ENCODE results near the gene ANK2. TPM values are rescaled to one million over a fixed set of nuclear protein-coding genes. Genes with fewer than 3 reads are reported as not detected.

Gene ANK2
- total RNA-seq, 2 donors from 2014 or later: 21.3 to 81.6 TPM

DNA sequence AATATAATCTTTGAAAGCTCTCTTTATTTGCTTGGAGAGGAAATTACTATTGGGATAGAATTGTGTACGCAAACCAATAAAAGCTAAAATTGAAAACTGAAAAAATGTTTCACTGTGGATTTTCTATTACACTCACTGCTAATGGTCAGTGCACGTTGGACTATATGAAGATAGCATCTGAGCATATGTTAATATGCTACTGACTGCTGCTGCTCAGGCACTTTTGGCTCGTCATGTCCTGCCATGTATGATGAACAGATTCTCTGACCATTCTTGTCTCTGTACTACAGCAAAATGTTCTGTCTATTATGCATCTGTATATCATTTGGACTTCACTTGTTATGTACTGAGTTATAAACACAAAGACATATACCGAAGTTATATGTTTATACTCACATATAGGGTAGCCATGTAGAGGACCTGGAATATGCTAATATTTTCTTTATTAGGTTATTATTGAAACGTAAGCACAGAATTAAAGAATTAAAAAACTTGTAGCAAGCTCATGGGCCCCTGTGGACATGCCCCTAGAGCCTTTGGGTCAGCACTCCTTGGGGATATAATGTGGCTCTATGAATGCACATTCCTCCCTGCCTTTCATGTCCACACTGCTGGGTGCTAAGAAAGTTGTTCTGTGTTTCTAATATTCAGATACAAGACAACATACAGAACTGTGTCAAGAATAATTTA, 120.8 kb downstream of the ANK2 start:
- ATAC-seq (ENCODE audit: insufficient number of reproducible peaks, low FRiP score, low read depth) (no peak), DNase-seq (ENCODE audit: low spot score) (no peak)
- Histone ChIP-seq H3K27me3 (replicated peaks; ENCODE audit: insufficient read depth) (no peaks in the 10 kb centered on the region), H3K9me3 (no peaks in the 10 kb centered on the region), H3K27ac (no peak overlapping the region), H3K4me3 (no peak overlapping the region), H3K4me1 (ENCODE audit: control insufficient read depth in 1 of 2, low read depth in 2 of 2) (no peaks in the 10 kb centered on the region), H3K36me3 (no peaks in the 10 kb centered on the region)
- TF ChIP-seq, protein P1, sequence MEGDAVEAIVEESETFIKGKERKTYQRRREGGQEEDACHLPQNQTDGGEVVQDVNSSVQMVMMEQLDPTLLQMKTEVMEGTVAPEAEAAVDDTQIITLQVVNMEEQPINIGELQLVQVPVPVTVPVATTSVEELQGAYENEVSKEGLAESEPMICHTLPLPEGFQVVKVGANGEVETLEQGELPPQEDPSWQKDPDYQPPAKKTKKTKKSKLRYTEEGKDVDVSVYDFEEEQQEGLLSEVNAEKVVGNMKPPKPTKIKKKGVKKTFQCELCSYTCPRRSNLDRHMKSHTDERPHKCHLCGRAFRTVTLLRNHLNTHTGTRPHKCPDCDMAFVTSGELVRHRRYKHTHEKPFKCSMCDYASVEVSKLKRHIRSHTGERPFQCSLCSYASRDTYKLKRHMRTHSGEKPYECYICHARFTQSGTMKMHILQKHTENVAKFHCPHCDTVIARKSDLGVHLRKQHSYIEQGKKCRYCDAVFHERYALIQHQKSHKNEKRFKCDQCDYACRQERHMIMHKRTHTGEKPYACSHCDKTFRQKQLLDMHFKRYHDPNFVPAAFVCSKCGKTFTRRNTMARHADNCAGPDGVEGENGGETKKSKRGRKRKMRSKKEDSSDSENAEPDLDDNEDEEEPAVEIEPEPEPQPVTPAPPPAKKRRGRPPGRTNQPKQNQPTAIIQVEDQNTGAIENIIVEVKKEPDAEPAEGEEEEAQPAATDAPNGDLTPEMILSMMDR (IDR thresholded peaks at IDR 0.05): no peak

DNA sequence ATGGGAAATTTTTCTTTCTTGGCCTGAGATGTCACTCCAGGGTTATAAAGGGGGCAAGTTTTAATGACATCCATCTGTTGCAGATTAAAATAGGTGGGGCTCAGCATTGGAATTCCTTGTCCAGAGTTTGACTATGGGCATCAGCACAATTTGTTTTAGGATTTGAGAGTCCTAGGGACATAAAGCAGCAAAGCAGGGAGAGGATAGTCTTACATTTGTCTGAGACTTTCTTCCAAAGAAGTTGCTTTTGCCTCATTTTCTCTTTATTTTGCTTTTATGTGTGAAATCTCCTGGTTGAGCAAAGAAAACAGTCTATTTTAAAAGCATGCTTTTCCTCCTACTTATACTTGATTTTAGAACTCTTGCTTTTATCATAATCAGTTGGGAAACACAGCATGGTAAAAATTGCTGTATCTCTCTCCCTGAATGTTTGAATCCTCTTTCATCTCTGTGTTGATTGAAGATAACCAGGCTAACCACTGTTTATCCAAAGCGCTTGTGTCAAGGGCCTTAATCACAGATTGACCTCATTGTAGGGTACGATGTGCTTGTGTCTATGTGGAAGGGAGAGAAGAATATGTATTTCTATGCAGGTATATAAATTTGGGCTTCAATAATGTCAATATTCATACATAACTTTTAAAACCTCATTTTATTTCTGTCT, 121.5 kb downstream of the ANK2 start:
- no peaks in the 10 kb centered on the region for H3K27me3 ChIP-seq (replicated peaks; ENCODE audit: insufficient read depth)
- no peak overlapping the region for H3K27ac ChIP-seq
- no peaks in the 10 kb centered on the region for H3K4me1 ChIP-seq (ENCODE audit: control insufficient read depth in 1 of 2, low read depth in 2 of 2)
- DNase-seq (ENCODE audit: low spot score): no peak
- H3K9me3 ChIP-seq: no peaks in the 10 kb centered on the region
- no peaks in the 10 kb centered on the region for H3K36me3 ChIP-seq
- ATAC-seq (ENCODE audit: insufficient number of reproducible peaks, low FRiP score, low read depth): no peak
- TF ChIP-seq, protein P1 (IDR thresholded peaks at IDR 0.05): no peak
- H3K4me3 ChIP-seq: no peak overlapping the region

DNA sequence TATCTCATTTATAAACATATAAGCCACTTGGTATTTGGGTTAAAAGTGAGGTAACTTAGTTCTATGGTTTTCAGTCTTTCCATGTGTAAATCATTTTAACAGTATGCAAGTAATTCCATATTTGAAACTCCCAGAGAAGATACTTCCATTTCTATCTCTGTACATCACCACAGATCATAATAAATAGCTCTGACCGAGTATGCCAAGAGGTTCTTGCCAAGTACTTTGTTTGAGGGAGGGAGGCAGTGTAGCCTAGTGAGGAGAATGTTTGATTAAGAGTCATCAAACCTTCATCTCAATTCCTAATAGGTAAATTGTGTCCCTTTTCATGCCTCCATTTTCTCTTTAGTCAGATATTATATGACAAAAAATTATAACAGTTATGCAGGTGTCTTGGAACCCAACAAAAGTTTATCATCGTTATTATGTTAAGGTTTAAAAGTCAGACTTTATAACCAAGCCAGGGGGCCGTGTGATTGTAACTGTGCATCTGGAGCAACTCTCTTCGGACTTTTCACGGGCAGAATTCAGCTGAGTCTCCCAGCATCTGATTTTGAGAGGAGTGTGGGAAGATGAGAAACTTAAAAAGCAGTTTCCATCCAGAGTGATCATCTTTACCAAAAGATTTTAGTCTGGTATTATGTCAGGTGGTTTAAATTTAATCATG, 123.8 kb downstream of the ANK2 start:
- no peak overlapping the region for H3K27ac ChIP-seq
- TF ChIP-seq, protein P1 (IDR thresholded peaks at IDR 0.05): no peak
- H3K4me1 ChIP-seq (ENCODE audit: control insufficient read depth in 1 of 2, low read depth in 2 of 2): no peaks in the 10 kb centered on the region
- no peak overlapping the region for H3K4me3 ChIP-seq
- DNase-seq (ENCODE audit: low spot score) (no peak), ATAC-seq (ENCODE audit: insufficient number of reproducible peaks, low FRiP score, low read depth) (no peak)
- H3K9me3 ChIP-seq: no peaks in the 10 kb centered on the region
- H3K27me3 ChIP-seq (replicated peaks; ENCODE audit: insufficient read depth): no peaks in the 10 kb centered on the region
- no peaks in the 10 kb centered on the region for H3K36me3 ChIP-seq

DNA sequence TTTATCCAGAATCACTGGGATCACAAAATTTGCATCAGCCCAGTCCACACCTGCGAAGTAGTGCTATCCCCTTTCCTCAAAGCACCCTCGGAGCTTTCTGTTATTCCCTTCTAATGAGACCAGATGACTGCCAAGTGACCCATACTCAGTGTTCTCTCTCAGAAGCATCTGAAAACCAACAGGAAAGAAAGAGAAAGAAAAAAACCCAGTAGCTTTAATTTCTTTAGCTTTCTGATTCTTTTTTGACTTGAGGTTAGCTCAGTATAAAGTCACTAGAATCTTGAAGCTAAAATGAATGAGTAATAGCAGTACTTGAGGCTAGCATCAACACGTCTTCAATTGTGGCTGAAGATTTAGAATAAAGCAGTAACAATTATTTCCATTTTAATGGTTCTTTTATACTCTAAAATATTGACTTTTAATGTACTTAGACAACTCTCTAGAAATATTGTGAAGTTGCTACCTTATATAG, 124.4 kb downstream of the ANK2 start:
- H3K4me3 ChIP-seq: no peak overlapping the region
- H3K36me3 ChIP-seq: no peaks in the 10 kb centered on the region
- no peaks in the 10 kb centered on the region for H3K9me3 ChIP-seq
- TF ChIP-seq, protein P1 (IDR thresholded peaks at IDR 0.05): no peak
- DNase-seq (ENCODE audit: low spot score) (no peak), ATAC-seq (ENCODE audit: insufficient number of reproducible peaks, low FRiP score, low read depth) (no peak)
- no peaks in the 10 kb centered on the region for H3K27me3 ChIP-seq (replicated peaks; ENCODE audit: insufficient read depth)
- H3K27ac ChIP-seq: no peak overlapping the region
- H3K4me1 ChIP-seq (ENCODE audit: control insufficient read depth in 1 of 2, low read depth in 2 of 2): peaks cover 2 to 3% of the 10 kb centered on the region in 2 donors

DNA sequence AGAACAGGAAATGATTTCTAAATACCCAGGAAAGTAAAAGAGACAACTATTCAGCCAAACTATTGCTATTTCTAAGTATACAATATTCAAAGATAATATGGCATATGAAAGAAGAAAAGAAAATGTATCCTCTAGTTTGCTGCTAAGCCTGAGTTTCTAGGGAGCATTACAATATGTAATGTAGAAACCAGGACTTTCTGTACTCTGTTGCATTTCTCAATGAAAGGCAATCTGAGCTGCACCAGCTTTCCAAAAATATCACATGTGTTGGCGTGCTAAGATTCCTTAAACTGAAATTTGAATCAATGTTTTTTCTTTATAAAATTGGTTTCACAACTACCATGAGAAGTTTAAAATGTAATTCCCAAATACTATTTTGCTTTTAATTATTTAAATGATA, 129.6 kb downstream of the ANK2 start:
- Histone ChIP-seq H3K4me1 (ENCODE audit: control insufficient read depth in 1 of 2, low read depth in 2 of 2) (peaks cover 6 to 25% of the 10 kb centered on the region in 2 donors), H3K4me3 (no peak overlapping the region), H3K36me3 (no peaks in the 10 kb centered on the region), H3K9me3 (no peaks in the 10 kb centered on the region), H3K27ac (peak overlapping the region in 1 of 2 donors; percentile 33), H3K27me3 (replicated peaks; ENCODE audit: insufficient read depth) (no peaks in the 10 kb centered on the region)
- TF ChIP-seq, protein P1 (IDR thresholded peaks at IDR 0.05): no peak
- peak; percentile 63 for ATAC-seq (ENCODE audit: insufficient number of reproducible peaks, low FRiP score, low read depth)
- DNase-seq (ENCODE audit: low spot score): no peak
